ENCODE results near the gene ARL17B. TPM values are rescaled to one million over a fixed set of nuclear protein-coding genes. Genes with fewer than 3 reads are reported as not detected.
"Not testable (repeated sequence)": the region's sequence is repeated elsewhere in the genome, so short reads cannot be mapped to it uniquely, and the experiment has no call there.

ARL17B gene
- total and polyA plus RNA-seq, 9 donors, result 4.4 to 10.6 (median 7.1) TPM

DNA sequence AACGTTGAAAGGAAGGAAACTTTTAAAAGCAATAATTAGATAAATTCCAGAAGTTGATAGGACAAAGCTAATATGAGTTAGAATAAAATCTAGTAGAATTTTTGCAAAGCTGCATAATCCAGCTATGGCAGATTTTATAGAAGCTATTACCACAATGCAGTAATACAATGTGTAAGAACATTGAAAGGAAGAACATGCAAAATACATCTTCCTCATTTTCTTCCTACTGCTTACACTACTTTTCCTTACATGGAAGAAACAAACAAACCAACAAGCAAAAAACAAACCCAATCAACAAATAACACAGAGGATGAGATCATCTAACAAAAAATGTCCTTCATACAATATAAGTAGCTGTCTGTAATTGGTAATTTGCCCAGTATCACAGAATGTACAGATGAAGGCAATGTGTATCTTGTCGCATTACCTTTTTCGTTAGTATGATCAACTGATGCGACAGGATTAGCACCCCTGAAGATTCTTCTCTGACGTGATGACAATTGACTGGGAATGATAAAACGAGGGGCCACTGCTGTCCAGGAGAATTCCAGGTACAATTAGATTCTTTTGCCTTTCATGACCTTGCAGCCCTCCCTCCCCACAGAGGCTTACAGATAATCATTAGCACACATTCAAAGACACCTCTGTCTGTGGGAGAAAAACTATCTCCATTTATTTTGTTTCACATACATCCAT is 87.9 kb downstream of the ARL17B start:
- H3K27ac ChIP-seq (ENCODE audit: low read length), result no peak overlapping the region
- H3K36me3 ChIP-seq (ENCODE audit: control insufficient read depth, insufficient read depth, low read length), result no peaks in the 10 kb centered on the region
- H3K4me3 ChIP-seq (ENCODE audit: low read length), result no peak overlapping the region
- peaks cover 3% of the 10 kb centered on the region for H3K27me3 ChIP-seq (ENCODE audit: control insufficient read depth, insufficient read depth, low read length)
- DNase-seq, result no peak
- no peaks in the 10 kb centered on the region for H3K4me1 ChIP-seq (ENCODE audit: control insufficient read depth, insufficient read depth, low read length)
- 100% methylated on average over 1 of the region's 6 CpGs for WGBS (ENCODE audit: insufficient coverage)
- H3K9me3 ChIP-seq (replicated peaks; ENCODE audit: control insufficient read depth, low read depth, low read length), result no peaks in the 10 kb centered on the region

DNA sequence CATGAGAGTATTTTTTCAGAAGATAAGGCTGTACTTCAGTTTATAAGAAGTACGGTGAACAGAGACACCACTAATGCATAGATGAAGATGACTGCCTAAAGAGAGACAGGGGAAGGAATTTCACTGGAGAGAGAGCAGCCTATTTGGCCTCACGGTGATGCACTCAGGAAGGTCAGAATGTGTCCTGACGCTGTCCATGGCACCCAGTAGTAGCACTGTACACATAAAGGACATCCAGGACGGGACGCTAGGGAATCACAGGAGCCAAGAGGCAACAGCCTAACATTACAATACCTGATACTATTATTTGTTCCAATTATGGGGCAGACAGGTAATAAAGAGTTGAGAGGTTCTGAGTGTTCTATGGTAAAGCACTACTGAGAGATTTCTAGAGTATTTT is 91.5 kb downstream of the ARL17B start:
- Histone ChIP-seq H3K9me3 (replicated peaks; ENCODE audit: control insufficient read depth, low read depth, low read length) (no peaks in the 10 kb centered on the region), H3K36me3 (ENCODE audit: control insufficient read depth, insufficient read depth, low read length) (no peaks in the 10 kb centered on the region), H3K27me3 (ENCODE audit: control insufficient read depth, insufficient read depth, low read length) (peaks cover 3% of the 10 kb centered on the region), H3K4me1 (ENCODE audit: control insufficient read depth, insufficient read depth, low read length) (peaks cover 13% of the 10 kb centered on the region), H3K27ac (ENCODE audit: low read length) (no peak overlapping the region), H3K4me3 (ENCODE audit: low read length) (no peak overlapping the region)
- 50% methylated on average over 2 of the region's 5 CpGs for WGBS (ENCODE audit: insufficient coverage)
- DNase-seq, result no peak

DNA sequence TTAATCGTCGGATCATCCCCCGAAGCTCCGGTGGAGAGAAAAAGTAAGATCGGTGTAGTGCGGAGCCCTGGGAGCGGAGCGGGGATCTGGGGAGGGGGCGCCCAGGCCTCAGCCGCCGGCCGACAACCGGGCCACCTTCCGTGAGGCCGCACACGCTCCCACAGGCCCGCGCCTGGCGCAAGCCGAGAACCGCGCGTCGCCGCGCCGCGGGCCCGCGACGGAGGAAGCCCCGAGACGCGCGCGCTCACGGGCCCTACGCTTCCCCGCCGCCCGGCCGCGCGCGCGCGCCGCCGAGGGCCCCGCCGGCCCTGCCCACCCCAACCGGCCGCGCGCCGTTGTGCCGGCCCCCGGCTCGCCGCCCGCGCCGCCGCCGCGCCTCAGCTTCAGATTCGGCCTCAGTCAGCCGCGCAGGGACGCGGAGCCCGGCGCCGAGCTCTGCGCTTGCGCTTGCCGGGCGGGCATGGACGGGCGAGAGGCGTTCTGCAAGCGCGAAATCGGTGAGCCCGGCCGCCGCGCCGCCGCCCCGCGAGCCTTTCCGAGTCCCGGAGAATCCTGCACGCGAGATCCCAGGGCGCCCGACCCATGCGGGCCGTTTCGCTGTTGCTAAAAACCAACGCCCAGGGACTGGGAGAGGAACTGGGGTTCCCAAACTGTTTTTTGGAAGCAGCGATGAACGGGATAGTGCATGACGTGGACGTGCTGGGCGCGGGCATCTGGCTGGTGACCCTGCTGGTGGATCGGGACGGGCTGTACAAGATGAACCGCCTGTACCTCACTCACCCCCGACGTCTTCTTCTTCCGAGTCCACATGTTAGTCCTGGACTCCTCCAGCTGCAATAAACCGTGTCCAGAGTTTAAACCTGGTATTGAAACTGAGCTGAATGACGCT is 94.7 kb downstream of the ARL17B start:
- Histone ChIP-seq H3K27me3 (ENCODE audit: control insufficient read depth, insufficient read depth, low read length) (peaks cover 6% of the 10 kb centered on the region), H3K9me3 (replicated peaks; ENCODE audit: control insufficient read depth, low read depth, low read length) (no peaks in the 10 kb centered on the region), H3K4me3 (ENCODE audit: low read length) (peak overlapping the region; percentile 87), H3K4me1 (ENCODE audit: control insufficient read depth, insufficient read depth, low read length) (peaks cover 13% of the 10 kb centered on the region), H3K36me3 (ENCODE audit: control insufficient read depth, insufficient read depth, low read length) (no peaks in the 10 kb centered on the region), H3K27ac (ENCODE audit: low read length) (peak overlapping the region; percentile 95)
- DNase-seq, result peak; percentile 99
- under 1% methylated on average over 114 of the region's 116 CpGs for WGBS (ENCODE audit: insufficient coverage)

DNA sequence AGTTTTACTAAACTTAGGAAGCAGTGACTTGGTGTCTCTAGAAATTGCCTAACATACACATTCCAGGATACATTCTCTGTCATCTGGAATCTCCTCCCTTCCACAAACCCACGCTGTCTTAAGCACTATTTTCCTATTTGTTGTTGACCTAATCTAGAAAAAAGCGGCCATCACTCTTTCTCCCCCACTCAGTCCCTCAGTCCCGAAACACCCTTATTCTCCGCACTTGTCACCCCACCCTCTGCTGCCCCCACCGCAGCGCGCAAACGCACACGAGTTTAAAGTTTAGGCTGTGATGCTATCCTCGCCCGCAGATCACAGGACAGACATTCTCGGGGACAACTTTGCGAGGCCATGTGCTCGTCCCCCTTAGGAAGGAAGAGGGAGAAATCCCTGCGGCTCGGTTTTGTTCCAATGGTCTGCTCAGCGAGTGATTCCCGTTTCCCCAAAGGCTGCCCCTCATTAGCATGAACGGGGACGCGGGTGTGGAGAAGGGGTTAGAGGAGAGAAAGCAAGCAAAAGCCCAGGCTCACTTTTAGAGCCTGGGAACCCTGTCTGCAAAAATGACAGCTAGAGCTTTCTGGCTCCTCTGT is 95.4 kb downstream of the ARL17B start:
- not testable (repeated sequence) for H3K9me3 ChIP-seq (replicated peaks; ENCODE audit: control insufficient read depth, low read depth, low read length); H3K27me3 ChIP-seq (ENCODE audit: control insufficient read depth, insufficient read depth, low read length); H3K36me3 ChIP-seq (ENCODE audit: control insufficient read depth, insufficient read depth, low read length)
- peak; percentile 49 for DNase-seq
- Histone ChIP-seq H3K4me3 (ENCODE audit: low read length) (peak overlapping the region; percentile 61), H3K27ac (ENCODE audit: low read length) (peak overlapping the region; percentile 93), H3K4me1 (ENCODE audit: control insufficient read depth, insufficient read depth, low read length) (peaks cover 13% of the 10 kb centered on the region)
- whole genome bisulfite sequencing (ENCODE audit: insufficient coverage), result 1% methylated on average over 11 of the region's 21 CpGs

DNA sequence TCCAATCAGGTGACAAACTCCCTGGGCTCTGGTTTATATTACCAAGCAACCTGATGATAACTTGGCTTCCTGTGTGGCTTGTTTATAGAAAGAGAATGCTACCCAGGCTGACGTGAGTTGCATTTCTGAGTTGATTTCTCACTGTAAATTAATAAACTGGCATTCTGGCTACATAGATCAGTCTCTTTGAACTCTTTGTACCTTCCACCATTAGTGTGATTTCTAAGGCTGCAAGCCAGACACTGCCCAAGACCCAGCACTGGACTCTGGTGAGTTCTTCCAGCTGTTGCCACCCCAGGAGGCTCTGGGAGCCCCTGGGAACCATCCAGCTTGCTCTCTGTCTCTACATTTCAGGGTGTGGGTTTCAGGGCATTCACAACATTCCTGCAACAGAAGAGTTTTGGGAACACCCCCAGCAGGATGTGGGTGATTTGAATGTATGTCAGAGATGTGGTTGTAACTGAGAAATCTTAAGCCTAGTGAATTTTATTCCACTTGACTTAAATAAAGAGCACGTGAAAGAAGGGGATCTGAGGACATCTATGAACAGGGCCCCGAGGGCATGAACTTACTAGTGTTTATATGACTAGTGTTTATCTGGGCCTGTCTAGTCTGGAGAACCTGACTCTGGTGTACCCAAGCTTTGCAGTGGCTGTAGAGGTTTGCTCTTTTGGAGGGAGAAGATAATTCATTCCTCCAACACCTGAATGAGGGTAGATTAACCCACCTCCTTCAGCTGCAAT is 96.9 kb downstream of the ARL17B start:
- H3K4me1 ChIP-seq (ENCODE audit: control insufficient read depth, insufficient read depth, low read length), result peaks cover 13% of the 10 kb centered on the region
- no peak for DNase-seq
- H3K36me3 ChIP-seq (ENCODE audit: control insufficient read depth, insufficient read depth, low read length), result no peaks in the 10 kb centered on the region
- H3K27ac ChIP-seq (ENCODE audit: low read length), result no peak overlapping the region
- no peaks in the 10 kb centered on the region for H3K9me3 ChIP-seq (replicated peaks; ENCODE audit: control insufficient read depth, low read depth, low read length)
- no peak overlapping the region for H3K4me3 ChIP-seq (ENCODE audit: low read length)
- peaks cover 6% of the 10 kb centered on the region for H3K27me3 ChIP-seq (ENCODE audit: control insufficient read depth, insufficient read depth, low read length)
- WGBS (ENCODE audit: insufficient coverage), result 40% methylated on average over 1 of the region's 3 CpGs

DNA sequence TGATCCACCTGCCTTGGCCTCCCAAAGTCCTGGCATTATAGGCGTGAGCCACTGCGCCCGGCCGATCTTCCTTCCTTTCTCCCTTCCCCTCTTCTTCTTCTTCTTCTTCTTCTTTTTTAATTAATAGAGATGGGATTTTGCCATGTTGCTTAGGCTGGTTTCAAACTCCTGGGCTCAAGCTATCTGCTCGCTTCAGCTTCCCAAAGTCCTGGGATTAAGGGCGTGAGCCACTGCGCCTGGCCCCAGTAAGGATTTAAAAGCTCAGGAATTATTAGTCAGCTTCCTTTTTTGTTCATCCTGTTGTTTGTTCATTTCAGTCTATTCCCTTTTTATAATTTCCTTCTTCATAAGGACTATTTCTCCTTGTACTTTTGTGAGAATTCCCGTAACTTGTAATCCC is 99.3 kb downstream of the ARL17B start:
- H3K9me3 ChIP-seq (replicated peaks; ENCODE audit: control insufficient read depth, low read depth, low read length), result no peaks in the 10 kb centered on the region
- peaks cover 6% of the 10 kb centered on the region for H3K4me1 ChIP-seq (ENCODE audit: control insufficient read depth, insufficient read depth, low read length)
- H3K27ac ChIP-seq (ENCODE audit: low read length), result no peak overlapping the region
- peaks cover 3% of the 10 kb centered on the region for H3K27me3 ChIP-seq (ENCODE audit: control insufficient read depth, insufficient read depth, low read length)
- DNase-seq, result no peak
- no peaks in the 10 kb centered on the region for H3K36me3 ChIP-seq (ENCODE audit: control insufficient read depth, insufficient read depth, low read length)
- H3K4me3 ChIP-seq (ENCODE audit: low read length), result no peak overlapping the region
- 100% methylated on average over 3 of the region's 8 CpGs for WGBS (ENCODE audit: insufficient coverage)

DNA sequence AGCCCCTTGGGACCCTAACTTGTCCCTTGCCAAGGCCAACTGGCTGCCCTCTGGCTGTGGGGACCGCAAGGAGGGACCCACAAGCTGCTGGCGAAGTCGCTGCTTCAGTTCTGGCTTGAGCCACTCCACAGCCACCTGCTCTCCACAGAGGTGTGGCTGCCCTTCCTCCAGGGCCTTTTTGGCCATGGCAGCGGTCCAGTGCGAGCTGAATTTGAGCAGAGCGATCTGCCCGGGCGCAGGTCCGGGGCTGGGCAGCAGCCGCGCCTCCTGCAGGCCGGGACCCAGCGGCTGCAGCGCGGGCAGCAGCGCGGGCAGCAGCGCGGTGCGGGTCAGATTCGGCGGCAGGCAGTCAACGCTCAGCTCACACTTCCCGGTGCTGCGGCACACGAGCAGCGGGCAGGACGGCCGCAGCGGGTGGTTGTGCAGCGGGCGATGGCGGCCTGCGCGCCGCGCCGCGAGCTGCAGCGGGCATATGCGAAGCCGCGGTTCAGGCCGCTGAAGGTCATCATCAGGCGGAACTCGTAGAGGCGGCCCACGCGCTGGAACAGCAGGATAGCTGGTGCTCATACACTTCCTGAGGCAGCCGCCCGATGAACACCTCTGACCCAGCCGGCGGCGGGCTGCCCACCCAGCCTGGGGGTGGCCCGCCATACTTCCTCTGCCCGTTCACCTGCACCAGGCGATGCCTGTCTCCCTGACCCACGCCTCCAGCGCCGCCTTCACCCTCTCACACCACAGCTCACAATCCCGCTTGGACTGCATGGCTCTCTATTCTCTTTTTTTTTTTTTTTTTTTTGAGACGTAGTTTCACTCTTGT is 101.5 kb downstream of the ARL17B start:
- not testable (repeated sequence) for H3K9me3 ChIP-seq (replicated peaks; ENCODE audit: control insufficient read depth, low read depth, low read length); H3K36me3 ChIP-seq (ENCODE audit: control insufficient read depth, insufficient read depth, low read length); H3K27me3 ChIP-seq (ENCODE audit: control insufficient read depth, insufficient read depth, low read length); H3K4me1 ChIP-seq (ENCODE audit: control insufficient read depth, insufficient read depth, low read length); H3K27ac ChIP-seq (ENCODE audit: low read length); DNase-seq
- WGBS (ENCODE audit: insufficient coverage), result no CpG with 5 or more reads among the region's 62 CpGs
- peak overlapping the region; percentile 17 for H3K4me3 ChIP-seq (ENCODE audit: low read length)

DNA sequence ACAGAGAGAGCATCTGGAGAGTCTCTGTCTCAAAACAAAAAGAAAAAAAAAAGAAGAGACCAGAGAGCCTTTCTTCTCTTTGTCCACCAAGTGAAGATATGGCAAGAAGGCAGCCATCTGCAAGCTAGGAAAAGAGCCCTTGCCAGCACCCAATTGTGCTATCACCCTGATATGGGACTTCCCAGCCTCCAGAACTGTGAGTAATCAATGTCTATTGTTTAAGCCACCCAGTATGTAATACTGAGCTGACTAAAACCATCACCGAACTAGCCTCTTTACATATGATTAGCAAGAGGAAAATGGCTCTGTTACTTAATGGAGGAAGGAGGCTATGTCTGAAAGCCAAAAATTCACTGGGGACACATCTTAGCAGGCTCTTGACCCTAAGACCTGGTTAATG is 105.2 kb downstream of the ARL17B start:
- not testable (repeated sequence) for H3K27ac ChIP-seq (ENCODE audit: low read length); H3K36me3 ChIP-seq (ENCODE audit: control insufficient read depth, insufficient read depth, low read length); H3K4me1 ChIP-seq (ENCODE audit: control insufficient read depth, insufficient read depth, low read length); DNase-seq; H3K4me3 ChIP-seq (ENCODE audit: low read length); H3K9me3 ChIP-seq (replicated peaks; ENCODE audit: control insufficient read depth, low read depth, low read length); H3K27me3 ChIP-seq (ENCODE audit: control insufficient read depth, insufficient read depth, low read length)
- no CpG with 5 or more reads among the region's 1 CpG for WGBS (ENCODE audit: insufficient coverage)

DNA sequence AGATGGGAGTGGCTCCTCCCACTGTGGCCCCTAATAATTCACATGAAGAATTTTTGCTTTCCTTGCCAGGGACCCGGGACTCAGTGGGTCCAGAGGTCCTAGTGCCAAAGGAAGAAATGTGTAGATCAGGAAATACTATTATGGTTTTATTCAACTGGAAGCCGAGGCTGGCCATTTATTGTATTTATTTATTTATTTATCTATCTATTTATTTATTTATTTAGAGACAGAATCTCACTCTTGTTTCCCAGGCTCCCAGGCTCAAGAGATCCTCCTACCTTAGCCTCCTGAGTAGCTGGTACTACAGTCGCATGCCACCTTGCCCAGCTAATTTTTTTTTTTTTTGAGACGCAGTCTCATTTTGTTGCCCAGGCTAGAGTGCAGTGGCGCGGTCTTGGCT is 107.4 kb downstream of the ARL17B start:
- not testable (repeated sequence) for DNase-seq; H3K4me3 ChIP-seq (ENCODE audit: low read length); H3K9me3 ChIP-seq (replicated peaks; ENCODE audit: control insufficient read depth, low read depth, low read length); H3K36me3 ChIP-seq (ENCODE audit: control insufficient read depth, insufficient read depth, low read length); H3K4me1 ChIP-seq (ENCODE audit: control insufficient read depth, insufficient read depth, low read length); H3K27ac ChIP-seq (ENCODE audit: low read length); H3K27me3 ChIP-seq (ENCODE audit: control insufficient read depth, insufficient read depth, low read length)
- no CpG with 5 or more reads among the region's 6 CpGs for WGBS (ENCODE audit: insufficient coverage)

Measured in muscle of leg (tissue), 11 donors.